Forelimb muscle (tissue), 1 donor: ENCODE data around the gene CAPN2. TPM values are rescaled to one million over a fixed set of nuclear protein-coding genes. Genes with fewer than 3 reads are reported as not detected.

Source experiments
- DNase-seq: peaks from one replicate; pipeline ENCODE4 v3.0.0-alpha.2; 2013; ENCODE audit warnings: low read depth
- polyA plus RNA-seq: library from polyadenylated mRNA; unstranded; fragments of 120-200 nt; gene quantifications from one replicate; pipeline ENCODE4 v1.2.1, GENCODE V29; 2013; ENCODE audit not compliant: insufficient read length

Gene CAPN2
- polyA plus RNA-seq: 91.7 TPM

DNA sequence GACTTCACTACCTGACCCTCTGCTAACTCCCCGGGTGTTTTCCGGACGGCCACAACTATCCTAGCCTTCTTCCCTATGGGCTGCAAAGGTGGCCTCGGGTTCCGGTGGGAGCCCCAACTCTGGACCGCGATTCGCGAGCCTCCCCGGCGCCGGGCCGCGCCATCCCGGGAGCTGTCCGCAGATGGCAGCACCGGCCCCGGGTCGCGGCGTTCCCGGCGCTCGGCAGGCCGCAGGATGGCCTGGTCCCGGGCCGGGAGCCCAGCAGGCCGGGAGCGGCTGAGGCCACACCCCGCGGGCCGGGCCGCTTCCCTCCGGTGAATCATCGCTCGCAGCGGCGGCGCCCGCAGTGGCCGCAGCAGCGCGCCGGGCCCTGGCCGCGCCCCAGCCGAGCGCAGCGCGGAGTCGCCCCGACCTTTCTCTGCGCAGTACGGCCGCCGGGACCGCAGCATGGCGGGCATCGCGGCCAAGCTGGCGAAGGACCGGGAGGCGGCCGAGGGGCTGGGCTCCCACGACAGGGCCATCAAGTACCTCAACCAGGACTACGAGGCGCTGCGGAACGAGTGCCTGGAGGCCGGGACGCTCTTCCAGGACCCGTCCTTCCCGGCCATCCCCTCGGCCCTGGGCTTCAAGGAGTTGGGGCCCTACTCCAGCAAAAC lies at the start of gene CAPN2:
Gene CAPN2 (plus strand): TSS at position 346 of the 656 bp plus-strand sequence. CDS start 102 bp downstream, at position 448.
- peak; percentile 49 for DNase-seq

- DNase-seq: no peak
Measured at GRCh38 chr1:223662943-223663342, 49.4 kb upstream of the CAPN2 start.

- DNase-seq: no peak
Measured at GRCh38 chr1:223664106-223664505, 48.2 kb upstream of the CAPN2 start.

GRCh38 chr1:223665592-223666312 lies 46.6 kb upstream of the CAPN2 start, which contains the start of gene CAPN8:
CAPN8 (minus strand) TSS chr1:223665701; CDS start chr1:223665646, 55 bp downstream.
- DNase-seq: no peak

DNA sequence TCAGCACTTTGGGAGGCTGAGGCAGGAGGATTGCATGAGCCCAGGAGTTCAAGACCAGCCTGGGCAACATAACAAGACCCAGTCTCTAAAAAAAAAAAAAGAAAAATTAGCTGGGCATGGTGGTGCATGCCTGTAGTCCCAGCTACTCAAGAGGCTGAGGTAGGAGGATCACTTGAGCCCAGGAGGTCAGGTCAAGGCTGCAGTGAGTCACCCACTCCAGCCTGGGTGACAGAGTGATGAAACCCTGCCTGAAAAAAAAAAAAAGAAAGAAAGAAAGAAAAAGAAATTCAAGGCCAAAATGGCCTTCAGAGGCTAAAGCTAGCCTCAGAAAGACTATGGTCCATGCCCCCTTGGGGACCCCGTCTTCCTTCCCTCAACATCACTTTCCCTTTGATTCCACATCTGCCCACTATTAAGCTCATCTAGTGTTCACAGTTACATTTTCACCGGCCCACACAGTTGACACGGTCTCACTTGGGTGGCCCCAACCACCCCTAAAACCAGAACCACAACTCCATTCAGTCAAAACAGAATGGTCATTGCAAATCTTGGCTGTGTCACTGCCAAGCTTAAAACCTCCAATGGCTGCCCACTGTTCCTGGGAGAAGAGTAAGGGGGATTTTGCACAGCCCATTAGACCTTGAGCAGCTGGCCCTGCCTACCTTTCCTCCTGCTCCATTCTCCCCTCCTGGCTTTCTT lies 44.7 kb upstream of the CAPN2 start:
- no peak for DNase-seq

DNA sequence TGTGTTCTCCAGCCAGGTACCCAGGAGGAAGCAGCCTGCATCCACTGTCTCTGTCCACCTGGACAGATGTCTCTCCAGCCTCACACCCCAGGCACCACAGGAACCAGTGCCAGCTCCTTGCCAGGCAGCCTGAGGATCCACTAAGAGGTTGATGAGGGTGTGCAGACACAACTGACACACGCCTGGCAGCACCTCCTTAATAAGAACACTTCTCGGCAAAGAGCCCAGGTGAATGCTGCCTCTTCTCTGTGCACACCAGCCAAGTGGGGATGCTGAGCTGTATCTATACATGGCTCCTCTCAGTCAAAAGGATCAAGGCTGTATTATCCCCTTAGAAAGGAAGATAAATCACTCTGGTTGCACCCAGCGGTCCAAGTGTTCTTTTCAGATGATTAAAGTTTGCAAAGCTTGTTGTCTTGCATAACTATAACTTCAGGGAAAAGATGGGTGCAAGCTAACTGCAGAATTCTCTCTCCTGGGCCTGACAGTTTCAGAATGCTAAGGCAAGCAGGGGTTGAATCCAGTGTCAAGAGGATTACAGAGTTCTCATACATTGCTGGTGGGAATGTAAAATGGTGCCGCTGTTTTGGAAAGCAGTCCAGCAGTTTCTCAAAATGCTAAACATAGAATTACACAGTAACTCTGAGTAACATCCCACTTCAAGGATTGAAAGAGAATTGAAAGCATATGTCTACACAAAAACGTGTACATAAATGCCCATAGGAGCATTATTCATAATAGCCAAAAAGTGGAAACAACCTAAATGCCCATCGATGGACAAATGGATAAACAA lies 43.1 kb upstream of the CAPN2 start:
- no peak for DNase-seq

DNA sequence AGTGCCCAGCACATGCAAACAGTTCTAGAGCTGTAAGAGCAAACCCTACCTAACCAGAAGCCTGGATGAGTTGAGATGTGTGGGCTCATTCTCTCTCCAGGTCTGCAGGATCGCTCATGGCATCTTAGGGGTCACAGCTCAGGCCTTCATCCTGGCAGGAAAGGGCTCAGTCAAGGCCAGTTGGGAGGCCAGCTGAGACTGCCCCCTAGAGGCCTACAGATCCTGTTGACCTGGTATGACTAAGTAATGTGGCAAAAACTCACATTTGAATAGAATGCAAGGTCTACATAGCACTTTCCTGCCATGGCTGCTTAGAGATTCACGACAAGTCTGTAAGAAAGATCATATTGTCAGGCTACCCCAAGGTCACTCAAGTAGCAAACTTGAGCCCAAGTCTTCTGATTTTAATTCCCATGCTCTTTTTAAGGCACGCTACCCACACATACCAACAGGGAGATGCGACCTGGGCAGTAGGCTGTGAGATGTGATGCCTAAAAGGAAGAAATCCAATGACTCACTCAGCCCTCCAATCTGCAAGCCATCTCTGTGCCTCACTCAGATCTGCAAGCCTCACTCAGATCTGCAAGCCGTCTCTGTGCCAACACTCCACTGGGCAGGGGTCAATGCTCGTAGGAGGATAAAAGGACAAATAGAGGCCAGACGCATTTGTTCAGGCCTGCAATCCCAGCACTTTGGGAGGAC lies 41.7 kb upstream of the CAPN2 start:
- DNase-seq: no peak

DNA sequence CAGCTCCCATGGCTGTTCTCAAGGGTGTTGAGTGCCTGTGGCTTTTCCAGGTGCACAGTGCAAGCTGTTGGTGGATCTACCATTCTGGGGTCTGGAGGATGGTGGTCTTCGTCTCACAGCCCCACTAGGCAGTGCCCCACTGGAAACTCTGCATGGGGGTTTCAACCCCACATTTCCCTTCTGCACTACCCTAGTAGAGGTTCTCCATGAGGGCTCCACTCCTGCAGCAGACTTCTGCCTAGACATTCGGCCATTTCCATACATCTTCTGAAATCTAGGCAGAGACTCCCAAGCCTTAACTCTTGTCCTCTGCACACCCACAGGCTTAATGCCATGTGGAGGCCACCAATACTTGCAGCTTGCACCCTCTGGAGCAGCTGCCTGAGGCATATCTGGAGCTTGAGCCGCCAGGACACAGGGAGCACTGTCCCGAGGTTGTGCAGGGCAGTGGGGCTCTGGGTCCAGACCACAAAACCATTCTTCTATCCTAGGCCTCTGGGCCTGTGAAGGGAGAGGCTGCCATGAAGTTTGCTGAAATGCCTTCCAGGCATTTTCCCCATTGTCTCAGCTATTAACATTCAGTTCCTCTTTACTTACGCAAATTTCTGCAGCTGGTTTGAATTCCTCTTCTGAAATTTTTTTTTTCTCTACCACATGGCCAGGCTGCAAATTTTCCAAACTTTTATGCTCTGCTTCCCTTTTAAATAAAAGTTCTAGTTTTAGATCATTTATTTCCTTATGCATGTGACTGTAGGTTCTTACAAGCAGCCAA lies 38.0 kb upstream of the CAPN2 start:
- DNase-seq: no peak

DNA sequence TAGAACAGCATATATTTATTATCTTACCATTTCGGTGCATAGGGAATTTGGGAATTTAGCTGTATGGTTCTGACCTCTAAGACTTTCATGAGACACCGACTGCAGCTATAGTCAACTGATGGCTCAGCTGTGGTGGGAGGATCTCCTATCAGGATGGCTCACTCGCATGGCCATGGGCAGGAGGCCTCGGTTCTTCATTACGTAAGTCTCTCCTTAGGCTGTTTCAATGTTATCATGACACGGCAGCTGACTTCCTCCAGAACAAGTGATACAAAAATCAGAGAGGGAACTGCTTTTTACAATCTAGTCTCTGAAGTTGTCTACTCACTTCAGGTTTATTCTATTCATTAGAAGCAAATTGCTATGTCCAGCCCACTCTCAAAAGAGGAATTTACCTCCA lies 33.5 kb upstream of the CAPN2 start:
- DNase-seq: no peak

DNA sequence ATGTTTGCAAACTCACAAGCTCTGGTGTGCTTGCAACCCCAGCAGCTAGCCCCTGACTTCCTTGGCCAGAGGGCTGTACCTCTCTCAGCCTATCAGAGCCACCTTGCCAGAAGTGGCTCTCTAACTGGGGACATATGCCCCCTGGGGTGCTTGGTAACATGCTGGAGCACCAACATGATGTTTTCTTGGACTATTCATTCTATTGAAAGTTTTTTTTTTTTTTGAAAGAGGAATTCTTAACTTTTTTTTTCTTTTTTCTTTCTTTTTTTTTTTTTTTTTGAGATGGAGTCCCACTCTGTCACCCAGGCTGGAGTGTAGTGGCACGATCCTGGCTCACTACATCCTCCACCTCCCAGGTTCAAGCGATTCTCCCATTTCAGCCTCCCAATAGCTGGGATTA lies 32.2 kb upstream of the CAPN2 start:
- DNase-seq: no peak

DNA sequence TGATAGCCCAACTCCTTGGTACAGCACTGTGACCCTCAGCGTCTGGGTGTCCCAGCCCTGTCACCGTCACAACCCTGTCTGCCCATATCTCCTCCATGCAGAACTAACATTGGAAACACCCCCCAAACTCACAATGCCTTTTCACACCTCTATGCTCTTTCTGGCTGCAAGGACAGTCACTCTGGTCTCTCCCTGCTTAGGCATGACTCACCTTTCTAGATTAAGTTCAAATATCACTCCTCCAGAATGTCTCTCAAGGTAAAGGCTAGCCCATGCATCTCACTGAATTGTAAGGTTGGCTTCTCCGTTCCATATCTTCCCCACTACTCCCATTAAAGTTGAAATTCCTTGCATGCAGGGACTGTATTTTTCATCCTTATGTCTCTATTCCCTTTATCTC lies 29.8 kb upstream of the CAPN2 start:
- no peak for DNase-seq

DNA sequence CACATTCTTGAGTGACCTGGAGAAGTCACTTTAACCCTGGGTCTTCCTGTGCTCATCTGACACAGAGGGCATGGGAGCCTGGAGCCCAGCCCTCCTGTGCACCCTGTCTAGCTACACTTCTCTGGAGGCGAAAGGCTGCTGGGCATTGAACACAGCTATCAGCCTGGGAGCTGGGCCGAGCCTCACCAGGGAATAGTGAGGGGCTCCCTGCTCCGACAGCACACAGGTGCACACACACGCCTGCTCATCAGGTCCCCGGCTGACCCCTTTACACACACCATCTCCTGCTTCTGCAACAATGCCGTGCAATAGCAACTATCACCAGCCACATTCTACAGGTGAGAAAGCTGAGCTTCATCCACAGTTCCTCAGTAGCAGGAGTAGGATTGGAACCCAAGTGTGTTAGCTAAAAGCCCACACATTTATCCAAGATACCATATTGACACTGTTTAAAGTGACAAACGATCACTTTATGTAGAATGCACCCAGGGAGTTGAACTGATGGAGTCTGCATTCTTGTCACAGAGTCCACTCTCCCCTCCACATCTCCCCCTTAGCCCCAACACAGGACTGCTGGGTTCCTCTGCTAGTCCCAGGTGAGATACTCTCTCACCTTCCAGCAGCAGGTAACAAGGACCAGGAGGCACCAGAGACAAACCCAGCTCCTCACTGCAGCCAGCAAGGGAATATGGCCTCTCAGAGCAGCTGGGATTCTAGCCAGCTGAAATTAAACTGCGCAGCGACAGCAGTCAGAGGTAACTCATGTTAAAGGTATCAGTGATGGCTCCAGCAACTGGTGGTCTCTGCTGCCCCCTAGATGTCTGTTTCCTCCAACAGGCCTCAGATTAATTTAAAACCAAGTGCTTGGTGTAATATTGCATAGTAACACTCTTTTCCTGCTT lies 28.5 kb upstream of the CAPN2 start:
- DNase-seq: peak; percentile 44

- DNase-seq: no peak
Measured at GRCh38 chr1:223684488-223684792, 27.9 kb upstream of the CAPN2 start.

DNA sequence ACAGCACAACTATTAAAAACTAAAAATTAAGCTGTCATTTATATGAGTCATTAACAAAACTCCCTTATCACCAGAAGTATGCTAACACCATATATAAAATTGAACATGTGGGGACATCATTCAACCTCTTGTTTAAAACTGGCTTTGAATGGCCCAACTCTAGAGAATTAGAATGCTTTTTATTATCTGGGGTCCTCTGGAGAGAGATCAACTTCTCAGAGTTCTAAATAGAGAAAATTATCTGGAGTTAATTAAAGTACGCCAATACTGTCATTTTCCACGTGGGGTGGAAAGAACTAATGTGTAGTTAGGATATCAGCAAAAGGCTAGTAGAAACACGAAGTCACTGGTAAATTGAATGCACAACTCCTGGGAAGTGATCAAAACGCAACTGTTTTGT lies 21.2 kb upstream of the CAPN2 start:
- no peak for DNase-seq

GRCh38 chr1:223695014-223695548 lies 17.3 kb upstream of the CAPN2 start:
- no peak for DNase-seq

- no peak for DNase-seq
Measured at GRCh38 chr1:223695941-223696340, 16.4 kb upstream of the CAPN2 start.

DNA sequence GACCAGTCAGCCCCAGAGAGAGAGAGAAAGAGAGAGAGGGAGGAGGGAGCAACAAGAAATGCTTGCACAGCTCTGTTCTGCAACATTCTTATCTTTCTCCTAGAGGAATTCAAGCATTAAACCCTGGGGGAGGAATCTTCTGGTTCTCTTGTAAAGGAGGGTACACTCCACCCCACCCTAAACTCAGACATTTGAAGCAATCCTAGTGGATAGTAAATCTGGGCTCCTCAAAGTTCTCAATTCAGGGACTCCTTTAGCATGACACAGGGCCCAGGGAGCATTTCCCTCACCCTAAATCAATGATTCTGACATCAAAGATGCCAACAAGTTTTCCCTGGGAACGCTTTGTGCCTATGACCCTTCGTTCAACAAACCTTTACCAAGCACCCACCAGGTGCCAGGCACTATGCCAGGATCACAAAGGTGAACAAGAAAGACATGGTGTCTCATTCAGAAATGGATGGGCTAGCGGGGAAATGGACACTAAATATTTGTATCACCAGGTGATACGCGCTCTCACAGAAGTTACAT lies 11.9 kb upstream of the CAPN2 start:
- no peak for DNase-seq

GRCh38 chr1:223700942-223701637 lies 11.2 kb upstream of the CAPN2 start:
- no peak for DNase-seq
